Measurements from ENCODE around the gene GCHFR.

- TF ChIP-seq CTCF (IDR thresholded peaks at IDR 0.05) (no peak), POLR2A (IDR thresholded peaks at IDR 0.05) (no peak)
Observed at GRCh38 chr15:40722354-40722753, 41.5 kb upstream of the GCHFR start.

Measured in right lobe of liver (tissue), 4 donors.